GM12878 (cell line): ENCODE measurements around the gene DRD1. TPM values are rescaled to one million over a fixed set of nuclear protein-coding genes. Genes with fewer than 3 reads are reported as not detected.

ENCODE experiments used
- CBFB ChIP-seq: IDR thresholded peaks from 2 replicates; pipeline ENCODE4 v1.6.1; 2016; ENCODE audit warnings: antibody characterized with exemption, low read depth
- CEBPZ ChIP-seq: fragments of 150-350 bp; IDR thresholded peaks from 2 replicates; pipeline ENCODE4 v1.6.1; 2016; ENCODE audit warnings: low read depth, low read length
- E2F4 ChIP-seq: IDR thresholded peaks from 2 replicates; pipeline ENCODE4 v1.6.1; 2012; ENCODE audit warnings: low read depth, low read length, improper control_type of control experiment
- E2F8 ChIP-seq: fragments of 450-650 bp; IDR thresholded peaks from 2 replicates; pipeline ENCODE4 v1.6.1; 2018; ENCODE audit warnings: mild to moderate bottlenecking, low read depth, moderate library complexity; ENCODE audit not compliant: partially characterized antibody
- IRF5 ChIP-seq: fragments of 450-650 bp; IDR thresholded peaks from 2 replicates; pipeline ENCODE4 v1.6.1; 2017; ENCODE audit warnings: borderline replicate concordance
- MAX ChIP-seq: IDR thresholded peaks from 2 replicates; pipeline ENCODE4 v1.6.1; 2012; ENCODE audit warnings: low read depth, low read length, improper control_type of control experiment
- NFXL1 ChIP-seq: fragments of 450-650 bp; IDR thresholded peaks from 2 replicates; pipeline ENCODE4 v1.6.1; 2017; ENCODE audit warnings: antibody characterized with exemption, mild to moderate bottlenecking, borderline replicate concordance
- SREBF2 ChIP-seq: IDR thresholded peaks from 2 replicates; pipeline ENCODE4 v1.6.1; 2012; ENCODE audit warnings: mild to moderate bottlenecking, low read length
- TCF12 ChIP-seq: IDR thresholded peaks from 2 replicates; pipeline ENCODE4 v1.6.1; 2011; ENCODE audit warnings: low read depth, mild to moderate bottlenecking, low read length
- ZZZ3 ChIP-seq: IDR thresholded peaks from 2 replicates; pipeline ENCODE4 v1.6.1; 2011; ENCODE audit warnings: low read depth; ENCODE audit not compliant: control insufficient read depth, insufficient read length
- polyA plus RNA-seq, 11 experiments: library from polyadenylated mRNA; depleted of rRNA in 4 of 11; unstranded in 6 of 11; stranded (reverse) in 5 of 11; fragments of >200 nt; fragmentation: Nextera tagmentation in 4 of 11; fragmentation: Illumina TruSeq in 1 of 11; extraction: Ambion mirVana in 4 of 11; extraction: Trizol in 1 of 11; gene quantifications; 1 replicate in 1 of 11; 2 replicates in 10 of 11; pipeline versions ENCODE4 v1.2.1 to v1.2.3, GENCODE V29; 2011 to 2016; ENCODE audit warnings: inconsistent platforms in 2 of 11, missing spikeins in 2 of 11, low read depth in 1 of 11
- total RNA-seq, 4 experiments: library from RNA; depleted of rRNA in 3 of 4; stranded (reverse); fragments of >200 nt in 3 of 4; fragmentation: Illumina TruSeq in 1 of 4; extraction: Trizol in 1 of 4; gene quantifications; 2 replicates each; pipeline versions ENCODE4 v1.2.1 to v1.2.3, GENCODE V29; 2013 to 2021

The DRD1 gene
- total and polyA plus RNA-seq, 10 of the 15 experiments (the other 5 are each of a cell fraction or from before 2014, with no cell fraction given) = not detected

- TF ChIP-seq E2F8 (no peak), IRF5 (no peak), E2F4 (no peak), ZZZ3 (no peak), CEBPZ (no peak), MAX (no peak), CBFB (no peak), NFXL1 (no peak), SREBF2 (no peak), TCF12 (no peak)
Observed at GRCh38 chr5:175443514-175444059, 395 bp downstream of the DRD1 start (continued).
